ENCODE data around the gene IRAK3.

- no peak for TF ChIP-seq POLR2A (IDR thresholded peaks at IDR 0.05)
- no peak for TF ChIP-seq CTCF (IDR thresholded peaks at IDR 0.05)
- no peak for TF ChIP-seq EP300 (IDR thresholded peaks at IDR 0.05)
- TF ChIP-seq POLR2AphosphoS5 (IDR thresholded peaks at IDR 0.05), result no peak
Measured at GRCh38 chr12:66206141-66206540, 17.1 kb downstream of the IRAK3 start.
